BE2C (cell line): Measurements from ENCODE around the gene BLMH.
"Not testable (repeated sequence)": the region's sequence is repeated elsewhere in the genome, so short reads cannot be mapped to it uniquely, and the experiment has no call there.

Source experiments
- DNase-seq: peaks from one replicate; pipeline ENCODE4 v3.0.0-alpha.2; 2020
- H3K27me3 ChIP-seq: fragments of 250-450 bp; sonication (Bioruptor Pico); 2 replicates; pipeline ENCODE4 v1.5.1; 2020; ENCODE audit warnings: mild to moderate bottlenecking
- H3K36me3 ChIP-seq: fragments of 250-450 bp; sonication (Bioruptor Pico); 2 replicates; pipeline ENCODE4 v1.5.1; 2020; ENCODE audit warnings: mild to moderate bottlenecking
- H3K4me1 ChIP-seq: fragments of 250-450 bp; sonication (Bioruptor Pico); 2 replicates; pipeline ENCODE4 v1.5.1; 2020
- H3K4me3 ChIP-seq: 2 replicates; pipeline ENCODE4 v1.5.1; 2011; ENCODE audit warnings: low read depth, low read length
- H3K9me3 ChIP-seq: fragments of 250-450 bp; sonication (Bioruptor Pico); 2 replicates; pipeline ENCODE4 v1.5.1; 2020
- CTCF ChIP-seq: IDR thresholded peaks from 2 replicates; pipeline ENCODE4 v1.5.1; 2012; ENCODE audit warnings: mild to moderate bottlenecking, low read depth, low read length

The BLMH gene

GRCh38 chr17:30210366-30210765 is 81.4 kb downstream of the BLMH start:
- no peaks in the 10 kb centered on the region for H3K27me3 ChIP-seq
- H3K4me1 ChIP-seq = no peaks in the 10 kb centered on the region
- no peaks in the 10 kb centered on the region for H3K9me3 ChIP-seq
- H3K36me3 ChIP-seq = no peaks in the 10 kb centered on the region
- no peak overlapping the region for H3K4me3 ChIP-seq
- DNase-seq = no peak
- TF ChIP-seq CTCF = no peak

- H3K36me3 ChIP-seq = no peaks in the 10 kb centered on the region
- no peaks in the 10 kb centered on the region for H3K4me1 ChIP-seq
- no peak overlapping the region for H3K4me3 ChIP-seq
- no peak for DNase-seq
- H3K27me3 ChIP-seq = no peaks in the 10 kb centered on the region
- no peak for TF ChIP-seq CTCF
- H3K9me3 ChIP-seq = no peaks in the 10 kb centered on the region
Measured at GRCh38 chr17:30209930-30210329, 81.8 kb downstream of the BLMH start.

- Histone ChIP-seq H3K4me1 (no peaks in the 10 kb centered on the region), H3K36me3 (no peaks in the 10 kb centered on the region), H3K27me3 (no peaks in the 10 kb centered on the region), H3K9me3 (no peaks in the 10 kb centered on the region), H3K4me3 (no peak overlapping the region)
- no peak for TF ChIP-seq CTCF
- DNase-seq = no peak
Measured at GRCh38 chr17:30208214-30208613, 83.5 kb downstream of the BLMH start.

- Histone ChIP-seq H3K4me1 (no peaks in the 10 kb centered on the region), H3K27me3 (no peaks in the 10 kb centered on the region), H3K36me3 (no peaks in the 10 kb centered on the region), H3K9me3 (no peaks in the 10 kb centered on the region), H3K4me3 (no peak overlapping the region)
- DNase-seq = no peak
- TF ChIP-seq CTCF = no peak
Measured at GRCh38 chr17:30207655-30208054, 84.1 kb downstream of the BLMH start.

GRCh38 chr17:30203471-30203981 is 88.2 kb downstream of the BLMH start:
- H3K4me3 ChIP-seq = no peak overlapping the region
- no peak for DNase-seq
- no peaks in the 10 kb centered on the region for H3K27me3 ChIP-seq
- no peaks in the 10 kb centered on the region for H3K36me3 ChIP-seq
- no peaks in the 10 kb centered on the region for H3K4me1 ChIP-seq
- no peaks in the 10 kb centered on the region for H3K9me3 ChIP-seq
- TF ChIP-seq CTCF = no peak

- H3K4me1 ChIP-seq, H3K27me3 ChIP-seq, H3K4me3 ChIP-seq, H3K9me3 ChIP-seq, DNase-seq, H3K36me3 ChIP-seq: not testable (repeated sequence)
Measured at GRCh38 chr17:30200656-30201055, 91.1 kb downstream of the BLMH start.

- Histone ChIP-seq H3K4me3 (no peak overlapping the region), H3K27me3 (no peaks in the 10 kb centered on the region), H3K9me3 (no peaks in the 10 kb centered on the region), H3K36me3 (no peaks in the 10 kb centered on the region), H3K4me1 (no peaks in the 10 kb centered on the region)
- DNase-seq = peak; percentile 39
- no peak for TF ChIP-seq CTCF
Measured at GRCh38 chr17:30200106-30200505, 91.6 kb downstream of the BLMH start.
